SK-N-SH (cell line): ENCODE measurements around the gene ACTN4. TPM values are rescaled to one million over a fixed set of nuclear protein-coding genes. Genes with fewer than 3 reads are reported as not detected.

Experiments used
- CTCF ChIA-PET: fragments of 300-600, 350-600 bp; formaldehyde crosslinking; extraction: SDS; loops from one replicate; lab custom pipeline; 2021; lab: Yijun Ruan, JAX
- POLR2A ChIA-PET: fragments of 350-600 bp; sonication (Branson Sonifier 250); formaldehyde crosslinking; extraction: SDS; loops from one replicate; lab custom pipeline; 2020; ENCODE audit warnings: antibody characterized with exemption, inconsistent platforms; lab: Yijun Ruan, JAX
- DNase-seq: peaks from one replicate; pipeline ENCODE4 v3.0.0; 2012
- H2AFZ ChIP-seq: fragments of 200-600 bp; sonication (generic); 2 replicates; pipeline ENCODE4 v1.8.1; 2016; ENCODE audit warnings: antibody characterized with exemption, mild to moderate bottlenecking, low read depth
- H3F3A ChIP-seq: fragments of 200-600 bp; sonication (generic); replicated peaks from 2 replicates; pipeline ENCODE3; 2016; ENCODE audit warnings: antibody characterized with exemption, mild to moderate bottlenecking; ENCODE audit not compliant: insufficient read depth
- H3K27ac ChIP-seq, 2 experiments: fragments of 200-500 bp in 1 of 2; fragments of 200-600 bp in 1 of 2; sonication (Bioruptor generic) in 1 of 2; sonication (generic), shearing (Covaris generic) in 1 of 2; 2 replicates each; pipeline versions ENCODE4 v1.5.1 to v1.6.1; 2014 to 2016; ENCODE audit warnings: low read depth in 2 of 2, inconsistent platforms in 1 of 2, low read length in 1 of 2, mild to moderate bottlenecking in 1 of 2, mixed read lengths in 1 of 2
- H3K27me3 ChIP-seq: fragments of 200-600 bp; sonication (generic), shearing (Covaris generic); 2 replicates; pipeline ENCODE4 v1.6.1; 2016; ENCODE audit warnings: mixed run types; ENCODE audit not compliant: insufficient read depth
- H3K36me3 ChIP-seq, 2 experiments: fragments of 200-500 bp in 1 of 2; fragments of 200-600 bp in 1 of 2; sonication (Bioruptor generic) in 1 of 2; sonication (generic) in 1 of 2; replicated peaks in 1 of 2; 2 replicates each; pipeline versions ENCODE3 to v1.5.1; 2014 to 2016; ENCODE audit warnings: low read length in 1 of 2, mild to moderate bottlenecking in 1 of 2; ENCODE audit not compliant: insufficient read depth in 2 of 2, control insufficient read depth in 1 of 2
- H3K4me1 ChIP-seq, 2 experiments: fragments of 200-500 bp in 1 of 2; fragments of 200-600 bp in 1 of 2; sonication (Bioruptor generic) in 1 of 2; sonication (generic), shearing (Covaris generic) in 1 of 2; 2 replicates each; pipeline versions ENCODE4 v1.5.1 to v1.6.1; 2014 to 2016; ENCODE audit warnings: low read depth in 1 of 2, low read length in 1 of 2, mixed run types in 1 of 2; ENCODE audit not compliant: insufficient read depth in 2 of 2, control insufficient read depth in 1 of 2
- H3K4me2 ChIP-seq: fragments of 200-600 bp; sonication (generic), shearing (Covaris generic); 2 replicates; pipeline ENCODE4 v1.6.1; 2017; ENCODE audit warnings: mixed run types
- H3K4me3 ChIP-seq, 2 experiments: fragments of 200-500 bp in 1 of 2; fragments of 200-600 bp in 1 of 2; sonication (Bioruptor generic) in 1 of 2; sonication (generic), shearing (Covaris generic) in 1 of 2; 2 replicates each; pipeline versions ENCODE4 v1.5.1 to v1.8.1; 2014 to 2016; ENCODE audit warnings: low read depth in 2 of 2, inconsistent platforms in 1 of 2, low read length in 1 of 2, mild to moderate bottlenecking in 1 of 2, mixed read lengths in 1 of 2, moderate library complexity in 1 of 2
- H3K79me2 ChIP-seq: fragments of 200-600 bp; sonication (generic); 2 replicates; pipeline ENCODE4 v1.8.1; 2017; ENCODE audit warnings: mild to moderate bottlenecking; ENCODE audit not compliant: insufficient read depth
- H3K9ac ChIP-seq: fragments of 200-600 bp; sonication (generic); 2 replicates; pipeline ENCODE4 v1.6.1; 2017; ENCODE audit warnings: mixed run types
- H3K9me2 ChIP-seq: fragments of 200-600 bp; sonication (generic); 2 replicates; pipeline ENCODE4 v1.6.1; 2017; ENCODE audit warnings: mixed run types
- H3K9me3 ChIP-seq: fragments of 200-600 bp; sonication (generic); 2 replicates; pipeline ENCODE4 v1.6.1; 2017; ENCODE audit warnings: mixed run types, mild to moderate bottlenecking, moderate library complexity
- H4K20me1 ChIP-seq: fragments of 200-600 bp; sonication (generic); 2 replicates; pipeline ENCODE4 v1.6.1; 2017; ENCODE audit warnings: mild to moderate bottlenecking, mixed run types; ENCODE audit not compliant: insufficient read depth
- CHD2 ChIP-seq: fragments of 150-350 bp; IDR thresholded peaks from 2 replicates; pipeline ENCODE4 v1.6.1; 2018; ENCODE audit warnings: low read length; ENCODE audit not compliant: partially characterized antibody
- ELF1 ChIP-seq: IDR thresholded peaks from 2 replicates; pipeline ENCODE4 v1.4.0; 2012
- EP300 ChIP-seq, 2 experiments: IDR thresholded peaks; 2 replicates each; pipeline versions ENCODE4 v1.4.0 to v1.6.1; 2012; ENCODE audit warnings: borderline replicate concordance in 1 of 2, low read depth in 1 of 2, low read length in 1 of 2
- EZH2phosphoT487 ChIP-seq: fragments of 200-600 bp; sonication (generic); IDR thresholded peaks from 2 replicates; pipeline ENCODE4 v1.6.1; 2017; ENCODE audit warnings: low read depth, mixed run types, mild to moderate bottlenecking, antibody characterized with exemption, moderate library complexity, borderline replicate concordance
- FOSL2 ChIP-seq: IDR thresholded peaks from 2 replicates; pipeline ENCODE4 v1.4.0; 2012; ENCODE audit warnings: low read depth, mild to moderate bottlenecking, moderate library complexity, borderline replicate concordance
- JUND ChIP-seq: IDR thresholded peaks from 2 replicates; pipeline ENCODE4 v1.4.0; 2012
- MEF2A ChIP-seq: IDR thresholded peaks from 2 replicates; pipeline ENCODE4 v1.4.0; 2012; ENCODE audit warnings: low read depth, borderline replicate concordance
- RAD21 ChIP-seq: IDR thresholded peaks from 2 replicates; pipeline ENCODE4 v1.6.1; 2012; ENCODE audit warnings: mild to moderate bottlenecking, low read length
- RXRA ChIP-seq: IDR thresholded peaks from 2 replicates; pipeline ENCODE4 v1.4.0; 2012; ENCODE audit warnings: low read depth, mild to moderate bottlenecking, borderline replicate concordance
- SIN3A ChIP-seq: IDR thresholded peaks from 2 replicates; pipeline ENCODE4 v1.6.1; 2012; ENCODE audit warnings: low read depth, mild to moderate bottlenecking, low read length, moderate library complexity, borderline replicate concordance
- SMC3 ChIP-seq: IDR thresholded peaks from 2 replicates; pipeline ENCODE4 v1.6.1; 2012; ENCODE audit warnings: low read depth, low read length, improper control_type of control experiment
- TAF1 ChIP-seq: IDR thresholded peaks from 2 replicates; pipeline ENCODE4 v1.6.1; 2012; ENCODE audit warnings: low read depth, mild to moderate bottlenecking, low read length, moderate library complexity, borderline replicate concordance
- USF1 ChIP-seq: IDR thresholded peaks from 2 replicates; pipeline ENCODE4 v1.4.0; 2012; ENCODE audit warnings: low read depth, borderline replicate concordance
- YY1 ChIP-seq: IDR thresholded peaks from 2 replicates; pipeline ENCODE4 v1.4.0; 2012; ENCODE audit warnings: low read depth, mild to moderate bottlenecking
- WGBS: methylation state at CpG from one replicate; pipeline ENCODE4 v1.1.6; 2017; ENCODE audit warnings: low lambda C conversion rate; 5-methylcytosine and 5-hydroxymethylcytosine counted together
- polyA plus RNA-seq, 3 experiments: library from polyadenylated mRNA; depleted of rRNA; stranded (reverse); fragments of >200 nt; gene quantifications; 2 replicates each; pipeline ENCODE4 v1.2.3, GENCODE V29; 2012
- TF ChIP-seq, protein P1 (sequence below): IDR thresholded peaks from 2 replicates; pipeline ENCODE4 v1.6.1; 2012; ENCODE audit warnings: mild to moderate bottlenecking, low read depth, low read length, moderate library complexity

Gene ACTN4
- polyA plus RNA-seq, 1 of the 3 experiments (the other 2 are of a cell fraction): 598 TPM

- TF ChIP-seq EP300 (IDR thresholded peaks at IDR 0.05; ENCODE audit: borderline replicate concordance in 1 of 2, low read depth in 1 of 2, low read length in 1 of 2): no peak
- TF ChIP-seq, all 33 proteins: peak for 0
Observed at GRCh38 chr19:38709119-38709518, 61.7 kb downstream of the ACTN4 start (continued).

- Histone ChIP-seq H2AFZ (no peak overlapping the region), H3K79me2 (peaks cover 83% of the 10 kb centered on the region), H3F3A (peaks cover 6% of the 10 kb centered on the region), H3K27ac (no peak overlapping the region; a peak in 2 of 4 replicates), H3K9me3 (no peaks in the 10 kb centered on the region), H3K9me2 (no peaks in the 10 kb centered on the region), H4K20me1 (peaks cover 9% of the 10 kb centered on the region; the same call in 1 of the 2 replicates), H3K36me3 (peaks cover 54 to 95% of the 10 kb centered on the region in 2 experiments)
- WGBS: 89% methylated on average over 25 of the region's 27 CpGs
- CTCF ChIA-PET: interaction anchor here (1.3 kb wide), 1 partner anchor 10 kb away, joined by 4 read pairs; no protein-coding TSS in a partner anchor
- TF ChIP-seq YY1 (no peak), JUND (no peak), FOSL2 (no peak), ELF1 (no peak)
- TF ChIP-seq, protein P1, sequence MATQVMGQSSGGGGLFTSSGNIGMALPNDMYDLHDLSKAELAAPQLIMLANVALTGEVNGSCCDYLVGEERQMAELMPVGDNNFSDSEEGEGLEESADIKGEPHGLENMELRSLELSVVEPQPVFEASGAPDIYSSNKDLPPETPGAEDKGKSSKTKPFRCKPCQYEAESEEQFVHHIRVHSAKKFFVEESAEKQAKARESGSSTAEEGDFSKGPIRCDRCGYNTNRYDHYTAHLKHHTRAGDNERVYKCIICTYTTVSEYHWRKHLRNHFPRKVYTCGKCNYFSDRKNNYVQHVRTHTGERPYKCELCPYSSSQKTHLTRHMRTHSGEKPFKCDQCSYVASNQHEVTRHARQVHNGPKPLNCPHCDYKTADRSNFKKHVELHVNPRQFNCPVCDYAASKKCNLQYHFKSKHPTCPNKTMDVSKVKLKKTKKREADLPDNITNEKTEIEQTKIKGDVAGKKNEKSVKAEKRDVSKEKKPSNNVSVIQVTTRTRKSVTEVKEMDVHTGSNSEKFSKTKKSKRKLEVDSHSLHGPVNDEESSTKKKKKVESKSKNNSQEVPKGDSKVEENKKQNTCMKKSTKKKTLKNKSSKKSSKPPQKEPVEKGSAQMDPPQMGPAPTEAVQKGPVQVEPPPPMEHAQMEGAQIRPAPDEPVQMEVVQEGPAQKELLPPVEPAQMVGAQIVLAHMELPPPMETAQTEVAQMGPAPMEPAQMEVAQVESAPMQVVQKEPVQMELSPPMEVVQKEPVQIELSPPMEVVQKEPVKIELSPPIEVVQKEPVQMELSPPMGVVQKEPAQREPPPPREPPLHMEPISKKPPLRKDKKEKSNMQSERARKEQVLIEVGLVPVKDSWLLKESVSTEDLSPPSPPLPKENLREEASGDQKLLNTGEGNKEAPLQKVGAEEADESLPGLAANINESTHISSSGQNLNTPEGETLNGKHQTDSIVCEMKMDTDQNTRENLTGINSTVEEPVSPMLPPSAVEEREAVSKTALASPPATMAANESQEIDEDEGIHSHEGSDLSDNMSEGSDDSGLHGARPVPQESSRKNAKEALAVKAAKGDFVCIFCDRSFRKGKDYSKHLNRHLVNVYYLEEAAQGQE: no peak
- TF ChIP-seq, all 33 proteins: peak for 0
- POLR2A ChIA-PET: no interaction called here
- DNase-seq: no peak
- Histone ChIP-seq H3K27me3 (no peaks in the 10 kb centered on the region), H3K4me2 (no peak overlapping the region), H3K9ac (no peak overlapping the region), H3K4me3 (no peak overlapping the region), H3K4me1 (peaks cover 0 to 6% of the 10 kb centered on the region in 2 experiments; a peak in 2 of 4 replicates)
Observed at GRCh38 chr19:38709671-38710415, 62.4 kb downstream of the ACTN4 start.

GRCh38 chr19:38710416-38710702, 62.9 kb downstream of the ACTN4 start:
- Histone ChIP-seq H3K4me3 (no peak overlapping the region), H3K36me3 (peaks cover 52 to 92% of the 10 kb centered on the region in 2 experiments), H3K27me3 (no peaks in the 10 kb centered on the region), H3K9me3 (no peaks in the 10 kb centered on the region), H3K27ac (no peak overlapping the region; a peak in 1 of 4 replicates), H3F3A (peaks cover 6% of the 10 kb centered on the region), H2AFZ (no peak overlapping the region), H3K4me2 (no peak overlapping the region), H3K4me1 (peaks cover 0 to 6% of the 10 kb centered on the region in 2 experiments; a peak in 2 of 4 replicates), H3K79me2 (peaks cover 78% of the 10 kb centered on the region), H4K20me1 (peaks cover 5% of the 10 kb centered on the region; the same call in 1 of the 2 replicates), H3K9ac (no peak overlapping the region), H3K9me2 (no peaks in the 10 kb centered on the region)
- DNase-seq: no peak
- POLR2A ChIA-PET: no interaction called here
- CTCF ChIA-PET: interaction anchor here (1.0 to 1.3 kb wide), 2 partner anchors 9 to 220 kb away, joined by 3 to 4 read pairs; partner anchors contain the start of genes MRPS12 and SARS2
- WGBS: 96% methylated on average over 2 of the region's 2 CpGs
- TF ChIP-seq EP300 (IDR thresholded peaks at IDR 0.05; ENCODE audit: borderline replicate concordance in 1 of 2, low read depth in 1 of 2, low read length in 1 of 2) (no peak), ELF1 (no peak), SMC3 (no peak), SIN3A (no peak), RXRA (no peak), EZH2phosphoT487 (no peak), TAF1 (no peak), USF1 (no peak), CHD2 (no peak), RAD21 (no peak), YY1 (no peak), MEF2A (no peak)
- TF ChIP-seq, protein P1: no peak
